Measurements from ENCODE around the gene CLK3.

DNA sequence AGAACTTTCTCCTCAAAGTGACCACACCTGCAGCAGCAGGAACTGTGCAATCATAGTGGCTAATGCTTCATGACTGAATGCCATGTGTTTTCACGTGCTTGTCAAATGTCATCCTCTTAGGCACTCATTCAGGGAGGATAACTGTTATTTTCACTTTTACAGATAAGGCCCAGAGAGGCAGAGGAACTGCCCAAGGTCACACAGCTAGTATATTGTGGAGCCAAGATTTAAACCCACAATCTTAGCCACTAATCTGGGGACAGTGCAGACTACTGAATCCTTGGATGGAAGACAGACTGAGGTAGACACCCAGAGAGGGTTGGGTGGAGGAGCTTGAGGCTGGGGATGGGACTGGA lies 9.9 kb upstream of the CLK3 start:
- no peak for TF ChIP-seq CTCF (conservative IDR thresholded peaks at IDR 0.05)
- no peak for TF ChIP-seq EZH2 (IDR thresholded peaks at IDR 0.05; ENCODE audit: low read depth)
